ENCODE measurements around the gene ZNF653.

The ZNF653 gene

DNA sequence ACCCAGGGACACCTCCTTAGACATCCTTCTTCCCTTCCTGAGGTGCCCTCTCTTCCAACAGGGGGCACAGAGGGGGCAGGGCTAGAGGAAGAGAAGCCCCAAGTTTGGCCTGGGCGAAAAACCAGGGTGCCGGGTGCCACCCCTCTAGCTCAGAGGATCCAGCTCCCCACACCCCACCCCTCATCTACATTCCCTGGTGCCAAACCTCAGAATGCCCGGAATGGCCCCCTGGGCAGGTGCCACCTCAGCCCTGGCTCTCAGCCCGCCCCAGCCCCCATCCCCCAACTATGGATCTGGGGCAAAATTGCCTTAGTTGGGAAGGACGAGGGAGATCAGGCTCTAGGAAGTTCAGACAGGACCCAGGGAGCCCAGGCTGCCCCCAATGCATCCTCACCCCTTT, 35.0 kb upstream of the ZNF653 start:
- Histone ChIP-seq H3K9ac (ENCODE audit: low read depth, low read length, poor library complexity, severe bottlenecking) (no peak overlapping the region), H2AFZ (ENCODE audit: low read length) (no peak overlapping the region), H3K27me3 (ENCODE audit: insufficient read depth, low read length, poor library complexity, severe bottlenecking) (no peaks in the 10 kb centered on the region), H3K36me3 (ENCODE audit: insufficient read depth, low read length) (no peaks in the 10 kb centered on the region), H3K79me2 (ENCODE audit: insufficient read depth, low read length) (no peaks in the 10 kb centered on the region), H3K4me2 (ENCODE audit: low read depth, low read length, poor library complexity, severe bottlenecking) (no peak overlapping the region), H3K4me1 (ENCODE audit: insufficient read depth, low read length, poor library complexity, severe bottlenecking) (no peaks in the 10 kb centered on the region), H3K4me3 (ENCODE audit: low read length, poor library complexity, severe bottlenecking) (no peak overlapping the region), H3F3A (ENCODE audit: low read depth) (no peaks in the 10 kb centered on the region), H3K9me2 (replicated peaks; ENCODE audit: low read depth, low read length) (no peaks in the 10 kb centered on the region), H4K20me1 (ENCODE audit: insufficient read depth, low read length, poor library complexity, severe bottlenecking) (no peaks in the 10 kb centered on the region), H3K9me3 (ENCODE audit: insufficient read depth, low read depth, low read length) (no peaks in the 10 kb centered on the region)
- no peak for TF ChIP-seq EZH2phosphoT487 (IDR thresholded peaks at IDR 0.05; ENCODE audit: borderline replicate concordance)
- TF ChIP-seq, protein P1, sequence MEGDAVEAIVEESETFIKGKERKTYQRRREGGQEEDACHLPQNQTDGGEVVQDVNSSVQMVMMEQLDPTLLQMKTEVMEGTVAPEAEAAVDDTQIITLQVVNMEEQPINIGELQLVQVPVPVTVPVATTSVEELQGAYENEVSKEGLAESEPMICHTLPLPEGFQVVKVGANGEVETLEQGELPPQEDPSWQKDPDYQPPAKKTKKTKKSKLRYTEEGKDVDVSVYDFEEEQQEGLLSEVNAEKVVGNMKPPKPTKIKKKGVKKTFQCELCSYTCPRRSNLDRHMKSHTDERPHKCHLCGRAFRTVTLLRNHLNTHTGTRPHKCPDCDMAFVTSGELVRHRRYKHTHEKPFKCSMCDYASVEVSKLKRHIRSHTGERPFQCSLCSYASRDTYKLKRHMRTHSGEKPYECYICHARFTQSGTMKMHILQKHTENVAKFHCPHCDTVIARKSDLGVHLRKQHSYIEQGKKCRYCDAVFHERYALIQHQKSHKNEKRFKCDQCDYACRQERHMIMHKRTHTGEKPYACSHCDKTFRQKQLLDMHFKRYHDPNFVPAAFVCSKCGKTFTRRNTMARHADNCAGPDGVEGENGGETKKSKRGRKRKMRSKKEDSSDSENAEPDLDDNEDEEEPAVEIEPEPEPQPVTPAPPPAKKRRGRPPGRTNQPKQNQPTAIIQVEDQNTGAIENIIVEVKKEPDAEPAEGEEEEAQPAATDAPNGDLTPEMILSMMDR (conservative IDR thresholded peaks at IDR 0.05; ENCODE audit: low read length): no peak

DNA sequence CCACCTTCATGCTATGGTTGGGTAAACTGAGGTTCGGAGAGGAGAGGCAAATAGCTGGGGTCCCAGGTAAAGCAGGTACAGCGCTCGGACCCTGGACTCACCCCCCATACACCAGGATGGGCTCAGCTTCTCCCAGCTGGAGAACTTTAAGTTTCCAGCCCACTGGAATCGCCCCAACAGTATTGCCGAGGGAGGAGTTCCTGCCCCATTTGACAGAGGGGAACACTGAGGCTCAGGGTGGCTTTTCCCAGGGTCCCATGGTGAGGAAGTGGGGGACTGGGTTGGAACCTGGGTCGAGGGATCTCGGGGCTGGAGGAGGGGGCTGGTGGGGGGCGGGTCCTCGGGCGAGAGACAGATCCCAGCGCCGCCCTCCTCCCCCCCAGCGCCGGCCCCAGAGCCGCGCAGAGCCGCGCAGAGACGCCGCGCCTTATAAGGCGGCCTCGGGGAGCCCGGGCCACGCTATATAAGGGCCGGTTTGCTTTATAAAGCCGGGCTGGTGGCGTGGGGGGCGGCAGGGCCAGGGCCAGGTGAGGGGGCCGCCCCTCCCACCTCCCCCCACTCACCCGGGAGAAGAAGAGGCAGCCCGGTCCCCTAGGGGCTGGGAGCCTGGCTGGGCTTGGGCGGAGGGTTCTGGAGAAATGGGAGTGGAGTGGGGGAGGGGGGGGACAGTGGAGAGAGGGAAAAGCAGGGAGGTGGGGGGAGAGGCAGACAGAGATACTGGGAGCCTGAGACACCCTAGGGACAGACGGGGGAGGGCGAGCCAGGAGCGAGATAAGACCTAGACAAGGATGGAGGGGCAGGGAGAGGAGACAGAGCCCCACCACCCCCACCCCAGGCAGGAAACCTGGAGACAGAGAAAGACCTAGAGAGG, 34.1 kb upstream of the ZNF653 start:
- no peak for TF ChIP-seq EZH2phosphoT487 (IDR thresholded peaks at IDR 0.05; ENCODE audit: borderline replicate concordance)
- TF ChIP-seq, protein P1 (conservative IDR thresholded peaks at IDR 0.05; ENCODE audit: low read length): no peak
- Histone ChIP-seq H3K9me2 (replicated peaks; ENCODE audit: low read depth, low read length) (no peaks in the 10 kb centered on the region), H3K36me3 (ENCODE audit: insufficient read depth, low read length) (no peaks in the 10 kb centered on the region), H3K27me3 (ENCODE audit: insufficient read depth, low read length, poor library complexity, severe bottlenecking) (no peaks in the 10 kb centered on the region), H2AFZ (ENCODE audit: low read length) (no peak overlapping the region), H3F3A (ENCODE audit: low read depth) (no peaks in the 10 kb centered on the region), H3K4me2 (ENCODE audit: low read depth, low read length, poor library complexity, severe bottlenecking) (no peak overlapping the region), H4K20me1 (ENCODE audit: insufficient read depth, low read length, poor library complexity, severe bottlenecking) (no peaks in the 10 kb centered on the region), H3K4me1 (ENCODE audit: insufficient read depth, low read length, poor library complexity, severe bottlenecking) (no peaks in the 10 kb centered on the region), H3K4me3 (ENCODE audit: low read length, poor library complexity, severe bottlenecking) (no peak overlapping the region), H3K9ac (ENCODE audit: low read depth, low read length, poor library complexity, severe bottlenecking) (no peak overlapping the region), H3K79me2 (ENCODE audit: insufficient read depth, low read length) (no peaks in the 10 kb centered on the region), H3K9me3 (ENCODE audit: insufficient read depth, low read depth, low read length) (no peaks in the 10 kb centered on the region)

DNA sequence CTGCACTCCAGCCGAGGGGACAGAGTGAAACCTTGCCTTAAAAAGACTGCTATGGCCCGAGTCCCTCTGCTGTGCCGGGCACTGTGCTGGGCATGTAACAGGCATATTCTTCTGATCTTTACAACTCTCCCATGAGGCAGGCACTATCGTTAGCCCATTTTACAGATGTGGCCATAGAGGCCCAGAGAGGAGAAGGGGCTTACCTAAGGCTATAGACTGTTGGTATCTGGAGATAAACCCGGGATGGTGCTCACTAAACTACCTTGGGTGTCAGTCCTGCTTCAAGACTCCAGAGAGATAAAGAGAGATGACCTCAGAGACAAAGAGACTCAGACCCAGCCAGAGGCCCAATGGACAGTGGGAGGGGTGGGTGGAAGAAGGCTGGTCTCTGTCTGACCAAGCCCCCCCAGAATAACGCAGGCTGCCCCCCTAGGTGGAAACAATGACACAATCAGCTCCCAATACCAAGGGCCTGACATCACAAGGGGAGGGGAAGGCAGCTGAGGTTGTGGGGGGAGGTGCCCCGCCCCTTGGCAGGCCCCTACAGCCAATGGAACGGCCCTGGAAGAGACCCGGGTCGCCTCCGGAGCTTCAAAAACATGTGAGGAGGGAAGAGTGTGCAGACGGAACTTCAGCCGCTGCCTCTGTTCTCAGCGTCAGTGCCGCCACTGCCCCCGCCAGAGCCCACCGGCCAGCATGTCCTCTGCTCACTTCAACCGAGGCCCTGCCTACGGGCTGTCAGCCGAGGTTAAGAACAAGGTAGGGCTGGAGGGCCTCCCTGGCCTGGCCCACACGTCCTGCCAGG, 32.8 kb upstream of the ZNF653 start, which contains the start of gene CNN1:
Gene CNN1, plus strand, starts transcription at position 620 of the 805 bp plus-strand sequence. Its CDS starts 77 bp downstream, at position 697.
- Histone ChIP-seq H3K27me3 (ENCODE audit: insufficient read depth, low read length, poor library complexity, severe bottlenecking) (no peaks in the 10 kb centered on the region), H3K79me2 (ENCODE audit: insufficient read depth, low read length) (no peaks in the 10 kb centered on the region), H3K4me2 (ENCODE audit: low read depth, low read length, poor library complexity, severe bottlenecking) (no peak within 1 kb of the TSS), H4K20me1 (ENCODE audit: insufficient read depth, low read length, poor library complexity, severe bottlenecking) (no peaks in the 10 kb centered on the region), H3K36me3 (ENCODE audit: insufficient read depth, low read length) (no peaks in the 10 kb centered on the region), H3K4me1 (ENCODE audit: insufficient read depth, low read length, poor library complexity, severe bottlenecking) (no peaks in the 10 kb centered on the region), H3K9me2 (replicated peaks; ENCODE audit: low read depth, low read length) (no peaks in the 10 kb centered on the region), H3F3A (ENCODE audit: low read depth) (no peaks in the 10 kb centered on the region), H3K9me3 (ENCODE audit: insufficient read depth, low read depth, low read length) (no peaks in the 10 kb centered on the region), H2AFZ (ENCODE audit: low read length) (no peak within 1 kb of the TSS), H3K9ac (ENCODE audit: low read depth, low read length, poor library complexity, severe bottlenecking) (no peak within 1 kb of the TSS), H3K4me3 (ENCODE audit: low read length, poor library complexity, severe bottlenecking) (no peak within 1 kb of the TSS)
- TF ChIP-seq EZH2phosphoT487 (IDR thresholded peaks at IDR 0.05; ENCODE audit: borderline replicate concordance): no peak
- TF ChIP-seq, protein P1 (conservative IDR thresholded peaks at IDR 0.05; ENCODE audit: low read length): no peak

Measured in Loucy (cell line).